Astrocyte (in vitro differentiated cells and primary cell): ENCODE measurements around the gene CHRD. TPM values are rescaled to one million over a fixed set of nuclear protein-coding genes. Genes with fewer than 3 reads are reported as not detected.

Source experiments
- DNase-seq: peaks from one replicate; pipeline ENCODE4 v3.0.0-alpha.2; 2010; ENCODE audit warnings: low read depth
- FAIRE-seq: peaks from 2 replicates; lab custom pipeline; 2011; peaks lifted over from hg19 to GRCh38; lab: Jason Lieb, UNC
- H2AFZ ChIP-seq: 2 replicates; pipeline ENCODE4 v1.6.0; 2012; ENCODE audit warnings: low read depth, low read length, inconsistent platforms
- H3K27ac ChIP-seq: 2 replicates; pipeline ENCODE4 v1.5.1; 2011; ENCODE audit warnings: low read depth, low read length, inconsistent platforms
- H3K27me3 ChIP-seq: 2 replicates; pipeline ENCODE4 v1.6.0; 2011; ENCODE audit warnings: low read length, inconsistent platforms; ENCODE audit not compliant: insufficient read depth
- H3K36me3 ChIP-seq: 2 replicates; pipeline ENCODE4 v1.5.1; 2011; ENCODE audit warnings: low read length, inconsistent platforms; ENCODE audit not compliant: insufficient read depth
- H3K4me1 ChIP-seq: 2 replicates; pipeline ENCODE4 v1.5.1; 2011; ENCODE audit warnings: low read length, inconsistent platforms; ENCODE audit not compliant: insufficient read depth
- H3K4me2 ChIP-seq: 2 replicates; pipeline ENCODE4 v1.6.0; 2012; ENCODE audit warnings: low read length, inconsistent platforms
- H3K4me3 ChIP-seq: 2 replicates; pipeline ENCODE4 v1.5.1; 2011; ENCODE audit warnings: low read depth, mild to moderate bottlenecking, low read length, inconsistent platforms; ENCODE audit not compliant: insufficient read depth
- H3K79me2 ChIP-seq: 2 replicates; pipeline ENCODE4 v1.6.0; 2012; ENCODE audit warnings: mild to moderate bottlenecking, low read length, inconsistent platforms; ENCODE audit not compliant: insufficient read depth
- H3K9ac ChIP-seq: 2 replicates; pipeline ENCODE4 v1.6.0; 2012; ENCODE audit warnings: mild to moderate bottlenecking, low read length, inconsistent platforms
- H3K9me3 ChIP-seq: 2 replicates; pipeline ENCODE4 v1.5.1; 2012; ENCODE audit warnings: low read depth, mild to moderate bottlenecking, low read length, inconsistent platforms; ENCODE audit not compliant: insufficient read depth
- H4K20me1 ChIP-seq: 2 replicates; pipeline ENCODE4 v1.6.0; 2012; ENCODE audit warnings: low read length, inconsistent platforms; ENCODE audit not compliant: insufficient read depth
- H3K27ac Mint-ChIP-seq: one replicate; pipeline ENCODE4 v1.8.0; 2021; ENCODE audit warnings: mild to moderate bottlenecking, mixed read lengths; ENCODE audit not compliant: unreplicated experiment
- H3K27me3 Mint-ChIP-seq: one replicate; pipeline ENCODE4 v1.8.0; 2021; ENCODE audit warnings: low read depth, mixed read lengths; ENCODE audit not compliant: unreplicated experiment
- H3K36me3 Mint-ChIP-seq: one replicate; pipeline ENCODE4 v1.8.0; 2021; ENCODE audit warnings: low read depth, mixed read lengths; ENCODE audit not compliant: unreplicated experiment
- H3K4me1 Mint-ChIP-seq: one replicate; pipeline ENCODE4 v1.8.0; 2021; ENCODE audit warnings: low read depth, mixed read lengths; ENCODE audit not compliant: unreplicated experiment
- H3K4me3 Mint-ChIP-seq: one replicate; pipeline ENCODE4 v1.8.0; 2021; ENCODE audit warnings: mild to moderate bottlenecking, moderate library complexity, mixed read lengths; ENCODE audit not compliant: unreplicated experiment
- H3K9me3 Mint-ChIP-seq: one replicate; pipeline ENCODE4 v1.8.0; 2021; ENCODE audit warnings: mild to moderate bottlenecking, mixed read lengths; ENCODE audit not compliant: unreplicated experiment
- EZH2 ChIP-seq: IDR thresholded peaks from 2 replicates; pipeline ENCODE4 v1.6.1; 2012; ENCODE audit warnings: mild to moderate bottlenecking, low read length, inconsistent platforms; ENCODE audit not compliant: insufficient read depth
- total RNA-seq: library from RNA; stranded (reverse); gene quantifications from 2 replicates; pipeline ENCODE4 v1.2.1, GENCODE V29; 2021
- TF ChIP-seq, protein P1 (sequence below): IDR thresholded peaks from 2 replicates; pipeline ENCODE4 v1.5.1; 2011; ENCODE audit warnings: low read depth, mild to moderate bottlenecking, inconsistent platforms, low read length, moderate library complexity; ENCODE audit not compliant: insufficient read depth

CHRD gene
- total RNA-seq, 1 donor from 2014 or later = 3.4 TPM

DNA sequence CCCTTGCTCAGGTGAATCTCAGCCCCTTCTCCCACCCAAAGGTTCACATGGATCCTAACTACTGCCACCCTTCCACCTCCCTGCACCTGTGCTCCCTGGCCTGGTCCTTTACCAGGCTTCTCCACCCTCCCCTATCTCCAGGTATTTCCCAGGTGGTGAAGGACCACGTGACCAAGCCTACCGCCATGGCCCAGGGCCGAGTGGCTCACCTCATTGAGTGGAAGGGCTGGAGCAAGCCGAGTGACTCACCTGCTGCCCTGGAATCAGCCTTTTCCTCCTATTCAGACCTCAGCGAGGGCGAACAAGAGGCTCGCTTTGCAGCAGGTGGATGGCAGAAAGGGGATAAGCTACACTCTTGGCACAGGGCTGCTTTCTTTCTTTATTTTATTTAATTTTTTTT lies 37.9 kb upstream of the CHRD start:
- Histone ChIP-seq H3K79me2 (peaks cover 15% of the 10 kb centered on the region), H3K9ac (no peak overlapping the region), H3K4me1 (peaks cover 52% of the 10 kb centered on the region), H3K27ac (no peak overlapping the region), H2AFZ (no peak overlapping the region), H3K4me3 (no peak overlapping the region), H3K9me3 (no peaks in the 10 kb centered on the region), H3K4me2 (no peak overlapping the region), H3K27me3 (no peaks in the 10 kb centered on the region), H4K20me1 (peaks cover 31% of the 10 kb centered on the region), H3K36me3 (no peaks in the 10 kb centered on the region)
- no peaks in the 10 kb centered on the region for H3K27me3 Mint-ChIP-seq
- no peak overlapping the region for H3K4me3 Mint-ChIP-seq
- DNase-seq = no peak
- H3K4me1 Mint-ChIP-seq = peaks cover 46% of the 10 kb centered on the region
- peaks cover 20% of the 10 kb centered on the region for H3K36me3 Mint-ChIP-seq
- no peaks in the 10 kb centered on the region for H3K9me3 Mint-ChIP-seq
- FAIRE-seq = no peak
- TF ChIP-seq EZH2 = no peak
- TF ChIP-seq, protein P1, sequence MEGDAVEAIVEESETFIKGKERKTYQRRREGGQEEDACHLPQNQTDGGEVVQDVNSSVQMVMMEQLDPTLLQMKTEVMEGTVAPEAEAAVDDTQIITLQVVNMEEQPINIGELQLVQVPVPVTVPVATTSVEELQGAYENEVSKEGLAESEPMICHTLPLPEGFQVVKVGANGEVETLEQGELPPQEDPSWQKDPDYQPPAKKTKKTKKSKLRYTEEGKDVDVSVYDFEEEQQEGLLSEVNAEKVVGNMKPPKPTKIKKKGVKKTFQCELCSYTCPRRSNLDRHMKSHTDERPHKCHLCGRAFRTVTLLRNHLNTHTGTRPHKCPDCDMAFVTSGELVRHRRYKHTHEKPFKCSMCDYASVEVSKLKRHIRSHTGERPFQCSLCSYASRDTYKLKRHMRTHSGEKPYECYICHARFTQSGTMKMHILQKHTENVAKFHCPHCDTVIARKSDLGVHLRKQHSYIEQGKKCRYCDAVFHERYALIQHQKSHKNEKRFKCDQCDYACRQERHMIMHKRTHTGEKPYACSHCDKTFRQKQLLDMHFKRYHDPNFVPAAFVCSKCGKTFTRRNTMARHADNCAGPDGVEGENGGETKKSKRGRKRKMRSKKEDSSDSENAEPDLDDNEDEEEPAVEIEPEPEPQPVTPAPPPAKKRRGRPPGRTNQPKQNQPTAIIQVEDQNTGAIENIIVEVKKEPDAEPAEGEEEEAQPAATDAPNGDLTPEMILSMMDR = no peak
- no peak overlapping the region for H3K27ac Mint-ChIP-seq

GRCh38 chr3:184343200-184343876 lies 36.5 kb upstream of the CHRD start:
- TF ChIP-seq, protein P1 = no peak
- no peak for TF ChIP-seq EZH2
- no peaks in the 10 kb centered on the region for H3K36me3 ChIP-seq
- peaks cover 31% of the 10 kb centered on the region for H4K20me1 ChIP-seq
- H3K79me2 ChIP-seq = peaks cover 8% of the 10 kb centered on the region
- Mint-ChIP-seq H3K4me1 (peaks cover 39% of the 10 kb centered on the region), H3K9me3 (no peaks in the 10 kb centered on the region), H3K4me3 (peak overlapping the region; percentile 60), H3K27ac (no peak overlapping the region), H3K36me3 (peaks cover 18% of the 10 kb centered on the region), H3K27me3 (no peaks in the 10 kb centered on the region)
- no peak overlapping the region for H3K27ac ChIP-seq
- H2AFZ ChIP-seq = no peak overlapping the region
- no peak overlapping the region for H3K9ac ChIP-seq
- H3K9me3 ChIP-seq = no peaks in the 10 kb centered on the region
- DNase-seq (no peak), FAIRE-seq (no peak)
- no peaks in the 10 kb centered on the region for H3K27me3 ChIP-seq
- peaks cover 38% of the 10 kb centered on the region for H3K4me1 ChIP-seq
- no peak overlapping the region for H3K4me3 ChIP-seq
- peak overlapping the region; percentile 19 for H3K4me2 ChIP-seq

DNA sequence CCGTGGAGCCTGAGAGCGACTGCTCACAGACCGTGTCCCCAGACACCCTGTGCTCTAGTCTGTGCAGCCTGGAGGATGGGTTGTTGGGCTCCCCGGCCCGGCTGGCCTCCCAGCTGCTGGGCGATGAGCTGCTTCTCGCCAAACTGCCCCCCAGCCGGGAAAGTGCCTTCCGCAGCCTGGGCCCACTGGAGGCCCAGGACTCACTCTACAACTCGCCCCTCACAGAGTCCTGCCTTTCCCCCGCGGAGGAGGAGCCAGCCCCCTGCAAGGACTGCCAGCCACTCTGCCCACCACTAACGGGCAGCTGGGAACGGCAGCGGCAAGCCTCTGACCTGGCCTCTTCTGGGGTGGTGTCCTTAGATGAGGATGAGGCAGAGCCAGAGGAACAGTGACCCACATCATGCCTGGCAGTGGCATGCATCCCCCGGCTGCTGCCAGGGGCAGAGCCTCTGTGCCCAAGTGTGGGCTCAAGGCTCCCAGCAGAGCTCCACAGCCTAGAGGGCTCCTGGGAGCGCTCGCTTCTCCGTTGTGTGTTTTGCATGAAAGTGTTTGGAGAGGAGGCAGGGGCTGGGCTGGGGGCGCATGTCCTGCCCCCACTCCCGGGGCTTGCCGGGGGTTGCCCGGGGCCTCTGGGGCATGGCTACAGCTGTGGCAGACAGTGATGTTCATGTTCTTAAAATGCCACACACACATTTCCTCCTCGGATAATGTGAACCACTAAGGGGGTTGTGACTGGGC lies 35.1 kb upstream of the CHRD start:
- no peak for FAIRE-seq
- no peak overlapping the region for H3K9ac ChIP-seq

More for the DNA sequence above, 35.1 kb upstream of the CHRD start:
- Histone ChIP-seq H3K4me3 (no peak overlapping the region), H3K9me3 (no peaks in the 10 kb centered on the region), H3K4me1 (peaks cover 28% of the 10 kb centered on the region), H2AFZ (no peak overlapping the region), H3K27me3 (no peaks in the 10 kb centered on the region), H3K79me2 (peaks cover 3% of the 10 kb centered on the region), H3K27ac (no peak overlapping the region), H3K36me3 (no peaks in the 10 kb centered on the region), H3K4me2 (no peak overlapping the region), H4K20me1 (peaks cover 26% of the 10 kb centered on the region)
- Mint-ChIP-seq H3K9me3 (no peaks in the 10 kb centered on the region), H3K4me3 (no peak overlapping the region), H3K36me3 (peaks cover 20% of the 10 kb centered on the region), H3K27ac (no peak overlapping the region), H3K4me1 (peaks cover 40% of the 10 kb centered on the region), H3K27me3 (no peaks in the 10 kb centered on the region)
- DNase-seq = no peak
- no peak for TF ChIP-seq EZH2
- TF ChIP-seq, protein P1 = no peak
